Kidney (tissue), 14 donors: ENCODE results near the gene CMTM2. TPM values are rescaled to one million over a fixed set of nuclear protein-coding genes. Genes with fewer than 3 reads are reported as not detected.

Experiments used
- DNase-seq, 5 donors: peaks; one replicate each; pipeline ENCODE4 v3.0.0-alpha.2; 2013 to 2020
- FAIRE-seq: peaks from 2 replicates; lab custom pipeline; 2012; peaks lifted over from hg19 to GRCh38; lab: Jason Lieb, UNC
- H3K27ac ChIP-seq, 2 donors: one replicate each; pipeline ENCODE4 v1.7.0; 2013; ENCODE audit warnings: low read depth in 2 of 2, low read length in 2 of 2, inconsistent platforms in 1 of 2
- H3K27me3 ChIP-seq: one replicate; pipeline ENCODE4 v1.7.1; 2013; ENCODE audit warnings: low read length, inconsistent platforms; ENCODE audit not compliant: control insufficient read depth, insufficient read depth
- H3K36me3 ChIP-seq, 3 donors: one replicate each; pipeline versions ENCODE4 v1.7.0 to v1.7.1; 2013; ENCODE audit warnings: low read length in 3 of 3, control low read depth in 1 of 3, inconsistent platforms in 1 of 3; ENCODE audit not compliant: insufficient read depth in 3 of 3, control insufficient read depth in 2 of 3
- H3K4me1 ChIP-seq, 3 donors: one replicate each; pipeline versions ENCODE4 v1.7.0 to v1.7.1; 2013; ENCODE audit warnings: low read length in 3 of 3, inconsistent platforms in 1 of 3, low read depth in 1 of 3; ENCODE audit not compliant: control insufficient read depth in 2 of 3, insufficient read depth in 2 of 3
- H3K4me3 ChIP-seq, 3 donors: one replicate each; pipeline versions ENCODE4 v1.7.0 to v1.8.1; 2013; ENCODE audit warnings: low read length in 3 of 3, control low read depth in 1 of 3, inconsistent platforms in 1 of 3
- H3K9ac ChIP-seq, 3 donors: one replicate each; pipeline versions ENCODE4 v1.7.0 to v1.7.1; 2013; ENCODE audit warnings: low read length in 3 of 3, control low read depth in 1 of 3, inconsistent platforms in 1 of 3
- H3K9me3 ChIP-seq, 3 donors: one replicate each; pipeline versions ENCODE4 v1.7.0 to v1.7.1; 2013; ENCODE audit warnings: low read length in 3 of 3, control low read depth in 1 of 3, inconsistent platforms in 1 of 3; ENCODE audit not compliant: control insufficient read depth in 2 of 3, insufficient read depth in 1 of 3
- CTCF ChIP-seq: IDR thresholded peaks from 3 replicates; pipeline ENCODE4 v1.5.1; 2012; ENCODE audit warnings: mild to moderate bottlenecking, moderate library complexity, borderline replicate concordance; ENCODE audit not compliant: insufficient read depth; ENCODE audit errors: extremely low read depth
- intact Hi-C: fragments of 100-400 bp; cut with DNase I; formaldehyde crosslinking; loops from one replicate; pipeline ENCODE4 v1.11.1; 2022
- polyA plus RNA-seq: library from polyadenylated mRNA; stranded (reverse); fragments of 350-450 nt; fragmentation: Illumina TruSeq; extraction: RNeasy Lipid Tissue Mini Kit (QIAGEN cat#74804); gene quantifications from one replicate; pipeline ENCODE4 v1.2.3, GENCODE V29; 2014; ENCODE audit warnings: low read depth, low replicate concordance; ENCODE audit not compliant: insufficient read depth
- total RNA-seq: library from RNA; stranded (reverse); fragmentation: NEBNext Ultra II Directional; extraction: Animal tissue kit (Norgen Biotek cat#: 25700); gene quantifications from one replicate; pipeline ENCODE4 v1.2.1, GENCODE V29; 2021
- donor health status: control.
- donor health status: control.
- donor health status: control.
- donor health status: control.
- donor health status: control.
- donor health status: DM: yes; HTN: yes; CAD: no.
- donor health status: Normal renal cell carcinoma (clear cell type).

Gene CMTM2
- total and polyA plus RNA-seq, 2 donors from 2014 or later = 0.25 TPM; not detected in 1

- no peaks in the 10 kb centered on the region for H3K36me3 ChIP-seq
- H3K4me3 ChIP-seq = no peak overlapping the region
- H3K27ac ChIP-seq = peak overlapping the region in 1 of 2 donors; percentile 13
- H3K27me3 ChIP-seq = no peaks in the 10 kb centered on the region
- DNase-seq = peak in 4 of 5 donors; percentile 26 to 64 (median 51)
- peak overlapping the region in 1 of 3 donors; percentile 99 for H3K9ac ChIP-seq
- no peak for FAIRE-seq
- no peak for TF ChIP-seq CTCF
- peaks cover 0 to 23% (median 16%) of the 10 kb centered on the region in 3 donors for H3K4me1 ChIP-seq
- intact Hi-C loops = no loop called here
- no peaks in the 10 kb centered on the region for H3K9me3 ChIP-seq
These were observed 27.9 kb upstream of the CMTM2 start for GRCh38 chr16:66551348-66551759.

DNA sequence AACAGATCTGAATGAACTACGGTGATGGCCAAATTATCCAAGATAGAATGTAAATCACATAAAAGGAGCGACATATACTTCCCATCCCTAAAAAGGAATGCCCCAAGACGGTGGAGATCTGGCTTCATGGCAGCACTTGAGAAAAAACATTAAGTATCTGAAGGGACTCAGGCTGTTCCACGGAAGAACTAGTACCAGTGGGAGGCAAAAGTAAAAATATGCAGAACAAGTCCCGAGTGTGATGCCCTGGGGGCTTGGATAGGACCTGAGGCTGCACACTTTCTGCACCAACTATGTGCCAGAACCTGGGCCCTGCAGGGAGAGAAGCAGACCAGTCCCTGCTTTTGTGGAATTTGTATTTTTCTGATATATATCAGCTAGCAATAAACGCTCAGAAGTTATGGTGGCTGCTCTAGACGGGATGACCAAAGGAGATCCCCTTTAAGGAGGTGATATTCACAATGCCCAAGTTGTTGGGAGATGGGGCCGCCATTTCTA, 27.4 kb upstream of the CMTM2 start:
- Histone ChIP-seq H3K4me1 (peaks cover 0 to 23% (median 16%) of the 10 kb centered on the region in 3 donors), H3K27me3 (no peaks in the 10 kb centered on the region), H3K9ac (peak overlapping the region; percentile 90 to 99 (median 91)), H3K36me3 (no peaks in the 10 kb centered on the region), H3K27ac (peak overlapping the region; percentile 97), H3K9me3 (no peaks in the 10 kb centered on the region), H3K4me3 (peak overlapping the region; percentile 88 to 95 (median 88))
- TF ChIP-seq CTCF = no peak
- DNase-seq (peak in 1 of 5 donors; percentile 60), FAIRE-seq (no peak)
- intact Hi-C loops = no loop called here

GRCh38 chr16:66552286-66553177, 26.7 kb upstream of the CMTM2 start, which contains the start of gene CKLF:
Gene CKLF (plus strand): TSS chr16:66552576. CDS start chr16:66552716, 140 bp downstream.
- TF ChIP-seq CTCF = no peak
- no peak for FAIRE-seq
- H3K9ac ChIP-seq = peak within 1 kb of the TSS; percentile 90 to 99 (median 91)
- H3K27ac ChIP-seq = peak within 1 kb of the TSS; percentile 97
- H3K4me3 ChIP-seq = peak within 1 kb of the TSS; percentile 88 to 95 (median 88)
- no peaks in the 10 kb centered on the region for H3K9me3 ChIP-seq
- peak; percentile 92 to 97 (median 96) for DNase-seq
- intact Hi-C loops = no loop called here
- no peaks in the 10 kb centered on the region for H3K27me3 ChIP-seq
- H3K36me3 ChIP-seq = no peaks in the 10 kb centered on the region
- H3K4me1 ChIP-seq = peaks cover 0 to 23% (median 16%) of the 10 kb centered on the region in 3 donors
